Adrenal gland (tissue), 12 donors: ENCODE measurements around the gene SP7. TPM values are rescaled to one million over a fixed set of nuclear protein-coding genes. Genes with fewer than 3 reads are reported as not detected.

Experiments used
- DNase-seq, 7 donors: peaks; one replicate each; pipeline ENCODE4 v3.0.0-alpha.2; 2019 to 2020
- H3K27ac ChIP-seq, 5 donors: fragments of 200-600 bp; sonication (generic) in 4 of 5; 1 replicate in 3 of 5; 2 replicates in 2 of 5; pipeline versions ENCODE4 v1.5.1 to v1.8.0; 2016 to 2020; ENCODE audit warnings: mild to moderate bottlenecking in 1 of 5
- H3K27me3 ChIP-seq: fragments of 200-600 bp; 2 replicates; pipeline ENCODE4 v1.8.0; 2021
- H3K36me3 ChIP-seq, 2 donors: fragments of 200-600 bp; replicated peaks in 1 of 2; 1 replicate in 1 of 2; 2 replicates in 1 of 2; pipeline versions ENCODE4 v1.5.1 to v1.8.0; 2018 to 2022
- H3K4me1 ChIP-seq, 2 donors: fragments of 200-600 bp; replicated peaks in 1 of 2; 1 replicate in 1 of 2; 2 replicates in 1 of 2; pipeline versions ENCODE4 v1.5.1 to v1.8.0; 2018 to 2021
- H3K4me3 ChIP-seq, 4 donors: fragments of 200-600 bp; sonication (generic) in 3 of 4; one replicate each; pipeline ENCODE4 v1.5.1; 2016 to 2018
- H3K9me3 ChIP-seq, 3 donors: fragments of 200-600 bp; sonication (generic) in 1 of 3; replicated peaks in 1 of 3; 1 replicate in 2 of 3; 2 replicates in 1 of 3; pipeline versions ENCODE4 v1.5.1 to v1.8.0; 2016 to 2021
- POLR2A ChIP-seq, 2 donors: fragments of 450-650 bp; IDR thresholded peaks; one replicate each; pipeline ENCODE4 v1.6.1; 2017; ENCODE audit warnings: antibody characterized with exemption in 2 of 2, mild to moderate bottlenecking in 2 of 2, moderate library complexity in 1 of 2
- WGBS, 4 donors: extraction: QIAGEN DNeasy Blood & Tissue Kit in 2 of 4; methylation state at CpG; one replicate each; pipeline versions ENCODE4 v1.1.5 to v1.1.7; 2013 to 2017; 5-methylcytosine and 5-hydroxymethylcytosine counted together
- intact Hi-C, 2 donors: fragments of 100-400 bp; cut with DNase I; formaldehyde crosslinking; loops; one replicate each; pipeline versions ENCODE4 v1.14.1 to v1.15.0; 2022 to 2023
- polyA plus RNA-seq, 3 donors: library from polyadenylated mRNA; stranded (reverse); fragments of 200-250 nt in 2 of 3; fragments of 350-450 nt in 1 of 3; fragmentation: Illumina TruSeq in 1 of 3; extraction: RNeasy Lipid Tissue Mini Kit (QIAGEN cat#74804) in 1 of 3; gene quantifications; one replicate each; pipeline ENCODE4 v1.2.3, GENCODE V29; 2013 to 2014
- total RNA-seq, 9 donors: library from RNA; depleted of rRNA in 4 of 9; stranded (reverse); fragments of >200 nt in 4 of 9; fragments of 120-200 nt in 1 of 9; fragmentation: NEBNext Ultra II Directional in 1 of 9; extraction: Animal tissue kit (Norgen Biotek cat#: 25700) in 1 of 9; gene quantifications; one replicate each; pipeline versions ENCODE4 v1.1.0 to v1.2.4, GENCODE V29; 2013 to 2023
- TF ChIP-seq, protein P1 (sequence below), 6 experiments: fragments of 450-650 bp in 4 of 6; fragments of 200-600 bp in 2 of 6; sonication (generic) in 1 of 6; IDR thresholded peaks; 1 replicate in 5 of 6; 2 replicates in 1 of 6; pipeline versions ENCODE4 v1.5.1 to v1.8.0; 2016 to 2021; ENCODE audit warnings: antibody characterized with exemption in 6 of 6, mild to moderate bottlenecking in 2 of 6, moderate library complexity in 1 of 6
- donor health status: healthy with polysubstance abuse.
- donor health status: Bipolar disorder and iron deficiency.
- donor health status: DM: yes; HTN: yes; CAD: no.
- donor health status: DM: no; HTN: no; CAD: no.
- donor health status: DM: no; HTN: no; CAD: no.
- donor health status: DM: yes; HTN: yes; CAD: no.

SP7 gene
- total and polyA plus RNA-seq, 12 donors, result 0.03 TPM; not detected in 11

DNA sequence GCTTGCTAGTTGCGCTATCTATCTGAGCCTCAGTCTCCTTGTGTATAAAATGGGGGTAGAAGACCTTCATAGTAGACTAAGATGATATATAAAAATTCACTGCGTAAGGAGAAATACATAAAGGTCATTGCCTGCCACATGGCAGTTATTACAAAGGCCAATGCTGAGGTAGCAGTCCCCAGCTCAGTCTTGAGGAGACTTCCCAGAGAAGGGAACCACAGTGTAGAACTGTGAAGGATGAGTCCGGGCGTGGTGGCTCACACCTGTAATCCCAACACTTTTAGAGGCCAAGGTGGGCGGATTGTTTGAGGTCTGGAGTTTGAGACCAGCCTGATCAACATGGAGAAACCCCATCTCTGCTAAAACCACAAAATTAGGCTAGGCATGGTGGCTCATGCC, 17.1 kb upstream of the SP7 start:
- H3K27me3 ChIP-seq, result no peaks in the 10 kb centered on the region
- TF ChIP-seq POLR2A (IDR thresholded peaks at IDR 0.05), result no peak
- TF ChIP-seq, protein P1, sequence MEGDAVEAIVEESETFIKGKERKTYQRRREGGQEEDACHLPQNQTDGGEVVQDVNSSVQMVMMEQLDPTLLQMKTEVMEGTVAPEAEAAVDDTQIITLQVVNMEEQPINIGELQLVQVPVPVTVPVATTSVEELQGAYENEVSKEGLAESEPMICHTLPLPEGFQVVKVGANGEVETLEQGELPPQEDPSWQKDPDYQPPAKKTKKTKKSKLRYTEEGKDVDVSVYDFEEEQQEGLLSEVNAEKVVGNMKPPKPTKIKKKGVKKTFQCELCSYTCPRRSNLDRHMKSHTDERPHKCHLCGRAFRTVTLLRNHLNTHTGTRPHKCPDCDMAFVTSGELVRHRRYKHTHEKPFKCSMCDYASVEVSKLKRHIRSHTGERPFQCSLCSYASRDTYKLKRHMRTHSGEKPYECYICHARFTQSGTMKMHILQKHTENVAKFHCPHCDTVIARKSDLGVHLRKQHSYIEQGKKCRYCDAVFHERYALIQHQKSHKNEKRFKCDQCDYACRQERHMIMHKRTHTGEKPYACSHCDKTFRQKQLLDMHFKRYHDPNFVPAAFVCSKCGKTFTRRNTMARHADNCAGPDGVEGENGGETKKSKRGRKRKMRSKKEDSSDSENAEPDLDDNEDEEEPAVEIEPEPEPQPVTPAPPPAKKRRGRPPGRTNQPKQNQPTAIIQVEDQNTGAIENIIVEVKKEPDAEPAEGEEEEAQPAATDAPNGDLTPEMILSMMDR (IDR thresholded peaks at IDR 0.05), result no peak
- H3K36me3 ChIP-seq, result no peaks in the 10 kb centered on the region
- H3K4me3 ChIP-seq, result no peak overlapping the region
- H3K9me3 ChIP-seq, result no peaks in the 10 kb centered on the region
- no peak for DNase-seq
- H3K27ac ChIP-seq, result no peak overlapping the region
- 60 to 83% (median 79%) methylated on average over 5 of the region's 5 CpGs for WGBS, 4 donors
- peaks cover 3 to 8% of the 10 kb centered on the region in 2 donors for H3K4me1 ChIP-seq
- intact Hi-C loops, result loop anchor here in 1 of 2 donors (2.0 to 5.0 kb wide), 2 partner anchors 68 to 154 kb away; partner anchors contain the start of gene NPFF

DNA sequence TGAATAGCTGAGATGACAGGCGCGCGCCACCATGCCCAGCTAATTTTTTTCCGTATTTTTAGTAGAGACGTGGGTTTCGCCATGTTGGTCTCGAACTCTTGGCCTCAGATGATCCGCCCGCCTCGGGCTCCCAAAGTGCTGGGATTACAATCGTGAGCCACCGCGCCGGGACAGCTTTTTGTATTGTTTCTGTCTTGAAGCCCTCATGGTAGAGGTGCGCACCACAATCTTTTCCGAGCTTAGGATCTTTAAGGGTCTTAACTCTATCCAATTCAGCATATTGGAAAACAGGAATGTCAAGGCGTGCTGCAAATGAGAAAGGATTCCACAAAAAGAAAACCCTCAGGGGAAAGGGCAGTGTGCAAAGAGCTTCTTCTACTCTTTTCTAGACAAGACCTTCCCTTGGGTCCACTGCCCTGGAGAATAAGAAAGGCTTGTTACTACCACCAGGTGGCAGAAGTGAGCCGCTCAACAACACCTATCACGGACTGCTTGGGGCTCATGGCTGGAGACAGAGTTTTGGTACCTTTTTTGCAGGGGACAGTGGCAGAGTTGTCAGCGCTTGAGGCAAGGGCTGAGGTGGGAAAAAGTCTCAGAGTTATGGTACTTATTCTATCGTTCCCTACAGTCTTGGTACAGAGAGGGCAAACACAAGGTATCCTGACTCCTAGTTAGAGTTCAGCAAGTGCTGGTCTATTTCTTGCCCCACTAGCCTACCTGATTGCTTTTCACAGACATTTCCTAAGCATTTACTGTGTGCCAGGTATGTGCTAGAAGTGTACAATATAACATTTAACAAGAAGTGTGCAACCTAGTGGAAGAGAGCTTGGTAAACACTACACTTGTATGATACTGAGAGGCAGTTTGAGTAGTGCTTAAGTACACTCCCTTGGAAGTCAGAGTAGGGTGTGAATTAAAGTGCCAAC, 16.4 kb upstream of the SP7 start:
- no peaks in the 10 kb centered on the region for H3K27me3 ChIP-seq
- no peaks in the 10 kb centered on the region for H3K36me3 ChIP-seq
- peaks cover 3 to 8% of the 10 kb centered on the region in 2 donors for H3K4me1 ChIP-seq
- DNase-seq, result peak; percentile 83 to 95 (median 87)
- H3K9me3 ChIP-seq, result no peaks in the 10 kb centered on the region
- no peak for TF ChIP-seq POLR2A (IDR thresholded peaks at IDR 0.05)
- TF ChIP-seq, protein P1 (IDR thresholded peaks at IDR 0.05), result peak; percentile 89 to 95 (median 93)
- intact Hi-C loops, result loop anchor here in 1 of 2 donors (2.0 to 5.0 kb wide), 2 partner anchors 68 to 155 kb away; partner anchors contain the start of gene NPFF
- no peak overlapping the region for H3K27ac ChIP-seq
- no peak overlapping the region for H3K4me3 ChIP-seq
- WGBS, 4 donors, result 53 to 58% (median 55%) methylated on average over 21 of the region's 21 CpGs

DNA sequence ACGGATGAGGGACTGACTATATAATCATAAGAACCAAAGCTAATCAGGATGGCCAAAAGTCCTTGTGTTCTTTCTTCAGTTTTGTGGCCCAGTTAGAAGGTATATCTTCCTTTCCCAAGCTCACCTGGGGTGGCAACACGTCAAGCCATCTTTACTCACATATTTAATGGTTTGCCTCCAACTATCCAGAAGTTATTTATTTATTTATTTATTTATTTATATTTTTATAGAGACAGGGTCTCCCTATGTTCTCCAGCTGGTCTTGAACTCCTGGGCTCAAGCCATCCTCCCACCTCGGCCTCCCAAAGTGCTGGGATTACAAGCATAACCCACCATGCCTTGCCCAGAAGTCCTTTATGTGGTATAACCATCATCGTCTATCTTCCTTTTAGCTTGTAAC, 11.8 kb upstream of the SP7 start:
- H3K9me3 ChIP-seq, result no peaks in the 10 kb centered on the region
- H3K4me1 ChIP-seq, result peaks cover under 1 to 17% of the 10 kb centered on the region in 2 donors
- TF ChIP-seq, protein P1 (IDR thresholded peaks at IDR 0.05), result no peak
- TF ChIP-seq POLR2A (IDR thresholded peaks at IDR 0.05), result no peak
- H3K27ac ChIP-seq, result no peak overlapping the region
- H3K27me3 ChIP-seq, result no peaks in the 10 kb centered on the region
- intact Hi-C loops, result loop anchor here in 1 of 2 donors (10.0 kb wide), 1 partner anchor 167 kb away; no protein-coding TSS in a partner anchor
- H3K36me3 ChIP-seq, result no peaks in the 10 kb centered on the region
- 85 to 96% (median 90%) methylated on average over 4 of the region's 4 CpGs for WGBS, 4 donors
- H3K4me3 ChIP-seq, result no peak overlapping the region
- DNase-seq, result no peak

DNA sequence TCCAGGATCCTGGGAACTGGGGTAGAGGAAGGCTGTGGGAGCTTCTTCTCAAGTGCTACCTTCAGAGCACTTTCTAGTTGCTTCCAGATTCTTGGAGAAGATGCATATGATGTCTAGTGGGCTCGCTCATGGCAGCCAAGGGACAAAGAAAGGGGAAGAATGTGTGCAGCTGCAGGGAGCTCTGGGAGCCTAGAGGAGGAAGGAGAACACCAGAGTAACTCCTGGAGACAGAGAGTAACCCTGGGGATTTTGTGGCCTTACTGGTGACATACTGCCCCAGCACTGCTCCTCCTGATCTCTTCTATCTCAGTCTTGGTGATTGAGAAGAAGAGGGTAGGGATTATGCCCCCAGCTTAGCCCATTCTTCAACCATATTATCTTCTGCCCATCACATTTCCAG, 10.3 kb upstream of the SP7 start:
- 81 to 100% (median 85%) methylated on average over 1 of the region's 1 CpG for WGBS, 4 donors
- intact Hi-C loops, result loop anchor here in 1 of 2 donors (10.0 kb wide), 1 partner anchor 168 kb away; no protein-coding TSS in a partner anchor
- Histone ChIP-seq H3K4me3 (no peak overlapping the region), H3K27ac (no peak overlapping the region), H3K36me3 (no peaks in the 10 kb centered on the region), H3K27me3 (no peaks in the 10 kb centered on the region), H3K9me3 (no peaks in the 10 kb centered on the region), H3K4me1 (peaks cover 0 to 12% of the 10 kb centered on the region in 2 donors)
- DNase-seq, result no peak
- TF ChIP-seq, protein P1 (IDR thresholded peaks at IDR 0.05), result no peak
- no peak for TF ChIP-seq POLR2A (IDR thresholded peaks at IDR 0.05)
